ENCODE measurements around the gene PDZD2. TPM values are rescaled to one million over a fixed set of nuclear protein-coding genes. Genes with fewer than 3 reads are reported as not detected.

PDZD2 gene
- total and polyA plus RNA-seq, 9 donors, result 4.6 to 12.6 (median 7.9) TPM

GRCh38 chr5:31867219-31867618, 228.3 kb downstream of the PDZD2 start:
- no peak overlapping the region for H3K4me3 ChIP-seq (ENCODE audit: low read length)
- H3K27me3 ChIP-seq (ENCODE audit: control insufficient read depth, insufficient read depth, low read length), result no peaks in the 10 kb centered on the region
- 46% methylated on average over 4 of the region's 4 CpGs for WGBS (ENCODE audit: insufficient coverage)
- no peaks in the 10 kb centered on the region for H3K4me1 ChIP-seq (ENCODE audit: control insufficient read depth, insufficient read depth, low read length)
- H3K9me3 ChIP-seq (replicated peaks; ENCODE audit: control insufficient read depth, low read depth, low read length), result no peaks in the 10 kb centered on the region
- no peaks in the 10 kb centered on the region for H3K36me3 ChIP-seq (ENCODE audit: control insufficient read depth, insufficient read depth, low read length)
- DNase-seq, result no peak
- H3K27ac ChIP-seq (ENCODE audit: low read length), result no peak overlapping the region

- no peaks in the 10 kb centered on the region for H3K27me3 ChIP-seq (ENCODE audit: control insufficient read depth, insufficient read depth, low read length)
- no peaks in the 10 kb centered on the region for H3K9me3 ChIP-seq (replicated peaks; ENCODE audit: control insufficient read depth, low read depth, low read length)
- no peaks in the 10 kb centered on the region for H3K4me1 ChIP-seq (ENCODE audit: control insufficient read depth, insufficient read depth, low read length)
- no peaks in the 10 kb centered on the region for H3K36me3 ChIP-seq (ENCODE audit: control insufficient read depth, insufficient read depth, low read length)
- no peak overlapping the region for H3K4me3 ChIP-seq (ENCODE audit: low read length)
- WGBS (ENCODE audit: insufficient coverage), result no CpG with 5 or more reads among the region's 3 CpGs
- peak; percentile 71 for DNase-seq
- H3K27ac ChIP-seq (ENCODE audit: low read length), result no peak overlapping the region
Observed at GRCh38 chr5:31880449-31880848, 241.5 kb downstream of the PDZD2 start.

- Histone ChIP-seq H3K36me3 (ENCODE audit: control insufficient read depth, insufficient read depth, low read length) (no peaks in the 10 kb centered on the region), H3K4me1 (ENCODE audit: control insufficient read depth, insufficient read depth, low read length) (peaks cover 16% of the 10 kb centered on the region), H3K27me3 (ENCODE audit: control insufficient read depth, insufficient read depth, low read length) (no peaks in the 10 kb centered on the region), H3K4me3 (ENCODE audit: low read length) (no peak overlapping the region), H3K9me3 (replicated peaks; ENCODE audit: control insufficient read depth, low read depth, low read length) (no peaks in the 10 kb centered on the region), H3K27ac (ENCODE audit: low read length) (no peak overlapping the region)
- 54% methylated on average over 4 of the region's 5 CpGs for WGBS (ENCODE audit: insufficient coverage)
- no peak for DNase-seq
Observed at GRCh38 chr5:31884896-31885295, 246.0 kb downstream of the PDZD2 start.

GRCh38 chr5:31886206-31886605, 247.3 kb downstream of the PDZD2 start:
- 67% methylated on average over 1 of the region's 4 CpGs for WGBS (ENCODE audit: insufficient coverage)
- Histone ChIP-seq H3K36me3 (ENCODE audit: control insufficient read depth, insufficient read depth, low read length) (no peaks in the 10 kb centered on the region), H3K27ac (ENCODE audit: low read length) (no peak overlapping the region), H3K27me3 (ENCODE audit: control insufficient read depth, insufficient read depth, low read length) (no peaks in the 10 kb centered on the region), H3K4me1 (ENCODE audit: control insufficient read depth, insufficient read depth, low read length) (peaks cover 25% of the 10 kb centered on the region), H3K9me3 (replicated peaks; ENCODE audit: control insufficient read depth, low read depth, low read length) (no peaks in the 10 kb centered on the region), H3K4me3 (ENCODE audit: low read length) (no peak overlapping the region)
- DNase-seq, result no peak

DNA sequence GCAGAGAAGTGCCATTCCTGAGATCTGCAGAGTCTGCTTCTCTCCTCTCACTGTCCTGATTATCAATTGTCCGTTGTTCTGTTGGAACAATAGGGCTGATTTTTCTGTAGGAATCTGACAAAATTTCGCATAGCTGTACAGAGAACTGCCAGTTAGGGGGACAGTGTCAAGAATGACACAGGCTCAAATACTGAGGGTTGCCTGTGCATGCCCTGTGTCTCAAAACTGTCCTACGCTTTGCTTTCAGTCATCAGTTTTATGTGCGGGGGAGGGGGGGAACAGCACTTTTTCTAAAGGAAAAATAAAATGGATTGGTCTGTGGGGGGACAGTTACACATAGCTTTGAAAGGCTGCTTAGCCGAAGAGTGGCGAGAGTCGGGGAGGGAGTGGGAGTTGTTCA, 248.6 kb downstream of the PDZD2 start:
- Histone ChIP-seq H3K27me3 (ENCODE audit: control insufficient read depth, insufficient read depth, low read length) (no peaks in the 10 kb centered on the region), H3K4me3 (ENCODE audit: low read length) (no peak overlapping the region), H3K27ac (ENCODE audit: low read length) (no peak overlapping the region), H3K4me1 (ENCODE audit: control insufficient read depth, insufficient read depth, low read length) (peaks cover 25% of the 10 kb centered on the region), H3K9me3 (replicated peaks; ENCODE audit: control insufficient read depth, low read depth, low read length) (no peaks in the 10 kb centered on the region), H3K36me3 (ENCODE audit: control insufficient read depth, insufficient read depth, low read length) (no peaks in the 10 kb centered on the region)
- DNase-seq, result no peak
- WGBS (ENCODE audit: insufficient coverage), result 88% methylated on average over 5 of the region's 7 CpGs

DNA sequence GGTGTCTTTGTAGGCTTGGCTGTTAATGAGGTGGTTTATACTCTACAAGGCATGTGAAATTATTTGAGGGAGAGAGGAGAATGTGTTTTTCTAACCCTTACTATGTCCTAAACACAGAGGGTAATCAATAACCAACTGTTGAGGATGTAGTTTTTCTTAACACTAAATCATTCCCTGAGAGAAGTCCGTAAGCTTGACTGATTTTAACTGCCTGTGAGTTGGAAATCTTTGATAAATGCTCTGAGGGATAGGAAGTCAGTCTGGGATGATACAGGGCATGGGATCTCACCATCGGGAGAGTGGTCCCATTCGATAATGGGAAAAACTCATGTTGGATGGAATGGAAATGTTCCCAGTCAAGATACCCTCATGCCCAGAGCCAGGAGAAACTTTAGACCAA, 249.6 kb downstream of the PDZD2 start:
- no peak overlapping the region for H3K27ac ChIP-seq (ENCODE audit: low read length)
- H3K4me1 ChIP-seq (ENCODE audit: control insufficient read depth, insufficient read depth, low read length), result peaks cover 25% of the 10 kb centered on the region

DNA sequence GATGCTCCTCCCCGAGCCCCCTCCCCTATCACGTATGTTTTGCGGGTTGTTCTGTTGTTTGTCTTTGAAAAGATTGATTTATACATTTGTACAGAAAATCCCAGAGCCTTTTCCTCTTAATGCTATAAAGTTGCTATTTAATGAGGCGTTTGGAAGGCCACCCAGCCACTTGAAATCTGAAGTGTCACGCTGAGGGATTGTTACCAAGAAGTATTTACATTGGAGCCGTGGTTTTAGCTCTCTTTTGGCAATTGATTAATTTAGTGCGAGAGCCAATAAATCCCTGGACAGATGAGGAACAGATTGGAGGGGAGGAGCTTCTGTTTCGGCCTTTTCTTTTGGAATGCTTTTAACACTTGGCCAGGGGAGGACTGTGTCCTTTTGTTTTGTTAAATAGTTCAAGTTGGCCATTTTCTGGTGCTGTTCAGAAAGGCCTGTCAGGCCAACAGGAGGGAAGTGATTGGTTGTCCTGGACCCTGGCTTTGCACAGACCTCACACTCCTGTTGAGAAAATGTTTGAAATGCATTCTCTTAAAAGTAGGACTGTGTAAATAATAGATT, 250.2 kb downstream of the PDZD2 start:
- peak; percentile 74 for DNase-seq
- H3K36me3 ChIP-seq (ENCODE audit: control insufficient read depth, insufficient read depth, low read length), result no peaks in the 10 kb centered on the region

More for the DNA sequence above, 249.6 kb downstream of the PDZD2 start:
- Histone ChIP-seq H3K9me3 (replicated peaks; ENCODE audit: control insufficient read depth, low read depth, low read length) (no peaks in the 10 kb centered on the region), H3K27me3 (ENCODE audit: control insufficient read depth, insufficient read depth, low read length) (no peaks in the 10 kb centered on the region), H3K4me3 (ENCODE audit: low read length) (no peak overlapping the region), H3K36me3 (ENCODE audit: control insufficient read depth, insufficient read depth, low read length) (no peaks in the 10 kb centered on the region)
- 80% methylated on average over 1 of the region's 3 CpGs for WGBS (ENCODE audit: insufficient coverage)
- DNase-seq, result no peak

GRCh38 chr5:31890046-31890445, 251.1 kb downstream of the PDZD2 start:
- no peak for DNase-seq
- Histone ChIP-seq H3K4me3 (ENCODE audit: low read length) (no peak overlapping the region), H3K27ac (ENCODE audit: low read length) (no peak overlapping the region), H3K36me3 (ENCODE audit: control insufficient read depth, insufficient read depth, low read length) (no peaks in the 10 kb centered on the region), H3K9me3 (replicated peaks; ENCODE audit: control insufficient read depth, low read depth, low read length) (no peaks in the 10 kb centered on the region), H3K27me3 (ENCODE audit: control insufficient read depth, insufficient read depth, low read length) (no peaks in the 10 kb centered on the region), H3K4me1 (ENCODE audit: control insufficient read depth, insufficient read depth, low read length) (peaks cover 33% of the 10 kb centered on the region)
- WGBS (ENCODE audit: insufficient coverage), result 50% methylated on average over 3 of the region's 7 CpGs

More for the DNA sequence above, 250.2 kb downstream of the PDZD2 start:
- Histone ChIP-seq H3K4me3 (ENCODE audit: low read length) (no peak overlapping the region), H3K27ac (ENCODE audit: low read length) (no peak overlapping the region), H3K27me3 (ENCODE audit: control insufficient read depth, insufficient read depth, low read length) (no peaks in the 10 kb centered on the region), H3K9me3 (replicated peaks; ENCODE audit: control insufficient read depth, low read depth, low read length) (no peaks in the 10 kb centered on the region), H3K4me1 (ENCODE audit: control insufficient read depth, insufficient read depth, low read length) (peaks cover 27% of the 10 kb centered on the region)
- WGBS (ENCODE audit: insufficient coverage), result 14% methylated on average over 5 of the region's 8 CpGs

- peak; percentile 87 for DNase-seq
- no CpG with 5 or more reads among the region's 6 CpGs for WGBS (ENCODE audit: insufficient coverage)
- H3K4me1 ChIP-seq (ENCODE audit: control insufficient read depth, insufficient read depth, low read length), result peaks cover 36% of the 10 kb centered on the region
- H3K9me3 ChIP-seq (replicated peaks; ENCODE audit: control insufficient read depth, low read depth, low read length), result no peaks in the 10 kb centered on the region
- no peaks in the 10 kb centered on the region for H3K27me3 ChIP-seq (ENCODE audit: control insufficient read depth, insufficient read depth, low read length)
- H3K36me3 ChIP-seq (ENCODE audit: control insufficient read depth, insufficient read depth, low read length), result no peaks in the 10 kb centered on the region
- H3K4me3 ChIP-seq (ENCODE audit: low read length), result no peak overlapping the region
- no peak overlapping the region for H3K27ac ChIP-seq (ENCODE audit: low read length)
Observed at GRCh38 chr5:31894141-31894540, 255.2 kb downstream of the PDZD2 start.

GRCh38 chr5:31895199-31895820, 256.4 kb downstream of the PDZD2 start:
- Histone ChIP-seq H3K27me3 (ENCODE audit: control insufficient read depth, insufficient read depth, low read length) (no peaks in the 10 kb centered on the region), H3K36me3 (ENCODE audit: control insufficient read depth, insufficient read depth, low read length) (no peaks in the 10 kb centered on the region), H3K4me3 (ENCODE audit: low read length) (no peak overlapping the region), H3K27ac (ENCODE audit: low read length) (no peak overlapping the region), H3K9me3 (replicated peaks; ENCODE audit: control insufficient read depth, low read depth, low read length) (no peaks in the 10 kb centered on the region), H3K4me1 (ENCODE audit: control insufficient read depth, insufficient read depth, low read length) (peaks cover 27% of the 10 kb centered on the region)
- no peak for DNase-seq
- WGBS (ENCODE audit: insufficient coverage), result no CpG with 5 or more reads among the region's 2 CpGs
